ENCODE results near the gene ERLIN1.

Gene ERLIN1

DNA sequence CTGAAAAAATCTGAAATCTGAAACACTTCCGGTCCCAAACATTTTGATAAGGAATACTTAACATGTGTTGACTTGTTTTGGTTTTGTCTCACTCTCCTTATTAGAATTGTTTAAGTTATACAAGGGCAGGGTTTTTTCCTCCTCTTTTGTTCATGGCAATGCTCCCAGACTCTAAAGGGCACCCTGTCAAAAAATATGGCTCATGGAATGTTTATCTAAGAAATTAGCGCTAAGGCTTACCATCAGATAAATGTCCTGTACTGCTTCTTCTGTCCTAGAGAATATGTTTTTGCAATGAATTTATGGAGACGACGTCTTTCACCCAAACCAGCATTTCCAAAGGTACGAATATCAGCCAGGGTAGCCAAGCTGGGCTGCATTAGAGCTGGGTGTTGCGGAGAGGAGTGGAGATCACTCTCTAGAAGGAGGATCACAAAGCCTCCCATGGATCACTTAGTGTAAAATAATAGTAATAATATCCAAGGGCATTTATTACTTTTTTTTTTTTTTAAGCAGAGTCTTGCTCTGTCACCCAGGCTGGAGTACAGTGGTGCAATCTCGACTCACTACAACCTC is 46.8 kb downstream of the ERLIN1 start:
- no peak for DNase-seq (ENCODE audit: low read depth)
- TF ChIP-seq, protein P1, sequence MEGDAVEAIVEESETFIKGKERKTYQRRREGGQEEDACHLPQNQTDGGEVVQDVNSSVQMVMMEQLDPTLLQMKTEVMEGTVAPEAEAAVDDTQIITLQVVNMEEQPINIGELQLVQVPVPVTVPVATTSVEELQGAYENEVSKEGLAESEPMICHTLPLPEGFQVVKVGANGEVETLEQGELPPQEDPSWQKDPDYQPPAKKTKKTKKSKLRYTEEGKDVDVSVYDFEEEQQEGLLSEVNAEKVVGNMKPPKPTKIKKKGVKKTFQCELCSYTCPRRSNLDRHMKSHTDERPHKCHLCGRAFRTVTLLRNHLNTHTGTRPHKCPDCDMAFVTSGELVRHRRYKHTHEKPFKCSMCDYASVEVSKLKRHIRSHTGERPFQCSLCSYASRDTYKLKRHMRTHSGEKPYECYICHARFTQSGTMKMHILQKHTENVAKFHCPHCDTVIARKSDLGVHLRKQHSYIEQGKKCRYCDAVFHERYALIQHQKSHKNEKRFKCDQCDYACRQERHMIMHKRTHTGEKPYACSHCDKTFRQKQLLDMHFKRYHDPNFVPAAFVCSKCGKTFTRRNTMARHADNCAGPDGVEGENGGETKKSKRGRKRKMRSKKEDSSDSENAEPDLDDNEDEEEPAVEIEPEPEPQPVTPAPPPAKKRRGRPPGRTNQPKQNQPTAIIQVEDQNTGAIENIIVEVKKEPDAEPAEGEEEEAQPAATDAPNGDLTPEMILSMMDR (conservative IDR thresholded peaks at IDR 0.05; ENCODE audit: low read length) = no peak
- no peak overlapping the region for H3K4me3 ChIP-seq (ENCODE audit: low read length)

DNA sequence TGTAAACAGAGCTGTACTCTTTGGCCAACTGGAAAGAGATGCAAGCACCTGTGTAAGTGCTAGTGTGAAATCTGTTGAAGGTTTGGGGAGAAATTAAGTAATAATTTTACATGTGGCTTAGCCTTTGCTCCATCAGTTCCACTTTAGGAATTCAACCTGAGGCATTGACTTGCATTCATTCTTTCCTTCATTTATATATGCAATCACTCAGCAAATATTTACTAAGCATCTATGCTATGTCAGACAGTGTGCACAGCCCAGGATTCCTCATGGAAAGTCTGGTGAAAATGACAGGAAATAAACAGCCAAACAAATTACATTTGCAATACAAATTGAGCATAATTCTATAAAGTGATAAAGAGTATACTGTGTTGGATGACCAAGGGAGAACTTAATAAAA is 50.3 kb downstream of the ERLIN1 start:
- DNase-seq (ENCODE audit: low read depth) = no peak
- TF ChIP-seq, protein P1 (conservative IDR thresholded peaks at IDR 0.05; ENCODE audit: low read length) = no peak
- no peak overlapping the region for H3K4me3 ChIP-seq (ENCODE audit: low read length)

DNA sequence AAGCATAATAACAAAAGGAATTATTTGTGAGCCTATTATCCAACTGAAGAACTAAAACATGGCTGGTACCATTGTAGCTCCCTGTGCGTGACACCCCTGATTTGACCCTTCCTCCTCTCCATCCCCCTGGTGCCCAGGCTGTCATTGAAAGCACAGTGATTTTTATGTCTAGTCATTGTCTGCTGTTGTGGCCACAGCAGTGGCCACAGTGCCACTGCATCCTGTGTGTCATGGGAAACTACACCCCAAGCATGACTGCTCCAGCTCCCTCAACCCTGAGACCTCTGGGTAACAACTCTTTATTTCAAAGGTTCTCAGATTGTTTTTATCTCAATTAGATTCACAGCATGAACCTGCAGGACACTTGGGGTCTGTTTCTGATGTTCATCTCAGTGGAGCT is 52.0 kb downstream of the ERLIN1 start:
- TF ChIP-seq, protein P1 (conservative IDR thresholded peaks at IDR 0.05; ENCODE audit: low read length) = no peak
- no peak for DNase-seq (ENCODE audit: low read depth)
- H3K4me3 ChIP-seq (ENCODE audit: low read length) = no peak overlapping the region

DNA sequence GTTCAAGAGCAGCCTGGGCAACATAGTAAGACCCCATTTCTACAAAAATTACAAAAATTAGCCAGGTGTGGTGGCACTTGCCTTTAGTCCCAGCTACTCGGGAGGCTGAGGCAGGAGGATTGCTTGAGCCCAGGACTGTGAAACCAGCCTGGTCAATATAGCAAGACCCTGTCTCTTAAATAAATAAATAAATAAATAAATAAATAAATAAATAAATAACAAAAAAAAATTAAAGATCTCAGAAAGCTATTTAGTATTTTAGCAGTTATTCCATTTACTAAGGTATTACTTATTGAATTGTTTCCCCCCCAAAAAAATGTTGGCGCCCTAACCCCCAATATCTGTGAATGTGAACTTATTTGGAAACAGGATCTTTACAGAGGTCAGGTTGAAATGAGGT is 53.4 kb downstream of the ERLIN1 start:
- TF ChIP-seq, protein P1 (conservative IDR thresholded peaks at IDR 0.05; ENCODE audit: low read length) = no peak
- DNase-seq (ENCODE audit: low read depth) = no peak
- H3K4me3 ChIP-seq (ENCODE audit: low read length) = no peak overlapping the region

DNA sequence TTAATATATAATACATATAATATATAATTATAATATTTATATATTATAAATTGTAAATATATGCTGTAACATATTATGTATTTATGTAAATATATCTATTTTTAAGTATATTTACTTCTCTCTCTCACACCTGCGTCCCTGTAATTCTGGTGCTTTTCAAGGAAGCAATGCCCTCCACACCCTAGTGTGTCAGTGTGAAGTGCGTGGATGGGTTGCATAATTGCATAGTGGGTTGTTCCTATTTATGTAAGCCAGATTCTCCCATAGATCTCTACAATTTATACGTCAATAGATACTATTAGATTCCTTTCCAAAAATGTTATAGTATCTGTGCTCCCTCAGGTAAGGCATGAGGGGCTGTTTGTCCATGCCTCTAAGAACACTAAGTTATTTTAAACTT is 54.3 kb downstream of the ERLIN1 start:
- TF ChIP-seq, protein P1 (conservative IDR thresholded peaks at IDR 0.05; ENCODE audit: low read length) = no peak
- H3K4me3 ChIP-seq (ENCODE audit: low read length) = no peak overlapping the region
- no peak for DNase-seq (ENCODE audit: low read depth)

DNA sequence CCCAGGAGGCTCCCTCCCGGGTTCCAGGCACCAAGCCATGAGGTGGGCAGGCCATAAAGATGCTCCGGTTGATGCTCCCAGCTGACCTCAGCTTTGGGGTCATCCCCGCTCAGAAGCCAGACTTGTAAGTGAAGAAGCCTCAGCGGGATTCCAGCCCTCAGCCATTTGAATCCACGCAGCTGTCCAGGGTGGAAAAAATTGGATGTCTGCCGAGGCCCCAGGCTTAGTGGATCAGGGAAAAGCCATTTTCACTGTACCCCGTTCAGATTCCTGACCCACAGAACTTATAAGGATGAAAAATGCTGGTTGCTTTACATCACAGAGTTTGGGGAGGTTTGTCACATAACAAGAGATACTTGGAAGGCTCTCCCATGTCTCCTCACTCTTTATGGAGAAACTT is 55.0 kb downstream of the ERLIN1 start:
- DNase-seq (ENCODE audit: low read depth) = no peak
- H3K4me3 ChIP-seq (ENCODE audit: low read length) = no peak overlapping the region
- TF ChIP-seq, protein P1 (conservative IDR thresholded peaks at IDR 0.05; ENCODE audit: low read length) = no peak

DNA sequence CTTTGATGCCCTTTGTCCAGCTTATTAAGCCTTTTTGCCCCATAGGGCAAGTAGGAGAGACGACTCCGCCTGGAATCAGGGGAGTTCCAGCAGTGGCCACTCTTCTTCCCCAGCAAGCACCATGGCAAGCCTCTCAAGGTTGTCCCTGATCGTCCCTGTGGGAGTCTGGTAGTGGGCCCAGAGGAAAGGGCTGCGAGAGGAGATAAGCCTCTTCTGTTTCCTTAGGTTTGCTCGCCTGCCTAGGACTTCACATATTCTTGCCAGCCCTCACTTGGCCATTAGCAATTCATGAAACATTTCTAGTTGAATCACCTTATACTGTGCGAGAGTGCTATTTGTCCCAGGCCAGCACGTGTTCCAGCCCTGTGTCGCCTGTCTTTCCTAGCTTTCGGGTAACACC is 56.4 kb downstream of the ERLIN1 start:
- H3K4me3 ChIP-seq (ENCODE audit: low read length) = no peak overlapping the region
- TF ChIP-seq, protein P1 (conservative IDR thresholded peaks at IDR 0.05; ENCODE audit: low read length) = no peak
- no peak for DNase-seq (ENCODE audit: low read depth)

Measured in AG10803 (cell line).